Measurements from ENCODE around the gene CELA1. TPM values are rescaled to one million over a fixed set of nuclear protein-coding genes. Genes with fewer than 3 reads are reported as not detected.
"Not testable (repeated sequence)": the region's sequence is repeated elsewhere in the genome, so short reads cannot be mapped to it uniquely, and the experiment has no call there.

CELA1 gene
- total RNA-seq, 1 donor from 2014 or later: not detected

GRCh38 chr12:51318846-51319599 lies 27.5 kb downstream of the CELA1 start:
- Mint-ChIP-seq H3K4me1 (ENCODE audit: low read depth, unreplicated experiment) (no peaks in the 10 kb centered on the region), H3K36me3 (ENCODE audit: unreplicated experiment) (no peaks in the 10 kb centered on the region), H3K27ac (ENCODE audit: unreplicated experiment) (no peak overlapping the region), H3K27me3 (ENCODE audit: unreplicated experiment) (no peaks in the 10 kb centered on the region), H3K9me3 (ENCODE audit: unreplicated experiment) (peaks cover 1% of the 10 kb centered on the region), H3K4me3 (ENCODE audit: unreplicated experiment) (no peak overlapping the region)
- DNase-seq: no peak
- TF ChIP-seq CTCF (IDR thresholded peaks at IDR 0.05; ENCODE audit: partially characterized antibody, unreplicated experiment): no peak

DNA sequence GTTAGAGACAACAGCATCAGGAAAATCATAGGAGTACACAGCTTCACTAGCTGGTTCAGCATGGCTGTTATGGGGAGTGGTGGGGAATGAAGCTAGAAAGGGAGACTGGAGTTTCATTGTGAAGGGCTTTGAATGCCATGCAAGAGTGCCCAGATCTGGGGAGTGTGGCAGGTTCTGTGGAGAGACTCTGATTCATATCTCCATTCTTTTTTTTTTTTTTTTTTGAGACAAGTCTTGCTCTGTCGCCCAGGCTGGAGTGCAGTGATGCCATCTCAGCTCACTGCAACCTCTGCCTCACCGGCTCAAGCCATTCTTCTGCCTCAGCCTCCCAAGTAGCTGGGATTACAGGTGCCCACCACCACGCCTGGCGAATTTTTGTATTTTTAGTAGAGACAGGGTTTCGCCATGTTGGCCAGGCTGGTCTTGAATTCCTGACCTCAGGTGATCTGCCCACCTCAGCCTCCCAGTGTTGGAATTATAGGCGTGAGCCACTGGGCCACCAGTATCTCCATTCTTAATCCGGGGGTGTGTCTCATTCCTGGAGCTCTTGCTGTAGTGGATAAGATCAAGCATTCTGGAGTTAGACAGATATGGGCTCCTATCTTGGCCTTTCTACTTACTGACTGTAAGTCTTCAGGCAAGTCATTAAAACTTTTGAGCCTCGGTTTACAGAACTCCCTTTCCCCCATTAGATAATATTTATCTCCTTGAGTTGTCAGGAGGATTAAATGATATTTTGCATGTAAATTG lies 28.2 kb downstream of the CELA1 start:
- H3K36me3 Mint-ChIP-seq (ENCODE audit: unreplicated experiment); H3K4me1 Mint-ChIP-seq (ENCODE audit: low read depth, unreplicated experiment); H3K27ac Mint-ChIP-seq (ENCODE audit: unreplicated experiment); H3K9me3 Mint-ChIP-seq (ENCODE audit: unreplicated experiment); H3K4me3 Mint-ChIP-seq (ENCODE audit: unreplicated experiment); H3K27me3 Mint-ChIP-seq (ENCODE audit: unreplicated experiment); DNase-seq: not testable (repeated sequence)

GRCh38 chr12:51311389-51311788 lies 35.1 kb downstream of the CELA1 start:
- Mint-ChIP-seq H3K27ac (ENCODE audit: unreplicated experiment) (no peak overlapping the region), H3K36me3 (ENCODE audit: unreplicated experiment) (no peaks in the 10 kb centered on the region), H3K4me1 (ENCODE audit: low read depth, unreplicated experiment) (no peaks in the 10 kb centered on the region), H3K9me3 (ENCODE audit: unreplicated experiment) (peaks cover 1% of the 10 kb centered on the region), H3K27me3 (ENCODE audit: unreplicated experiment) (no peaks in the 10 kb centered on the region), H3K4me3 (ENCODE audit: unreplicated experiment) (no peak overlapping the region)
- TF ChIP-seq CTCF (IDR thresholded peaks at IDR 0.05; ENCODE audit: partially characterized antibody, unreplicated experiment): no peak
- DNase-seq: no peak

- Mint-ChIP-seq H3K36me3 (ENCODE audit: unreplicated experiment) (no peaks in the 10 kb centered on the region), H3K27ac (ENCODE audit: unreplicated experiment) (no peak overlapping the region), H3K9me3 (ENCODE audit: unreplicated experiment) (no peaks in the 10 kb centered on the region), H3K4me1 (ENCODE audit: low read depth, unreplicated experiment) (no peaks in the 10 kb centered on the region), H3K27me3 (ENCODE audit: unreplicated experiment) (no peaks in the 10 kb centered on the region), H3K4me3 (ENCODE audit: unreplicated experiment) (no peak overlapping the region)
- TF ChIP-seq CTCF (IDR thresholded peaks at IDR 0.05; ENCODE audit: partially characterized antibody, unreplicated experiment): no peak
- no peak for DNase-seq
These were observed 38.6 kb downstream of the CELA1 start for GRCh38 chr12:51307655-51308593.

- no peak for TF ChIP-seq CTCF (IDR thresholded peaks at IDR 0.05; ENCODE audit: partially characterized antibody, unreplicated experiment)
- Mint-ChIP-seq H3K4me3 (ENCODE audit: unreplicated experiment) (no peak overlapping the region), H3K27ac (ENCODE audit: unreplicated experiment) (no peak overlapping the region), H3K36me3 (ENCODE audit: unreplicated experiment) (no peaks in the 10 kb centered on the region), H3K27me3 (ENCODE audit: unreplicated experiment) (no peaks in the 10 kb centered on the region), H3K9me3 (ENCODE audit: unreplicated experiment) (no peaks in the 10 kb centered on the region), H3K4me1 (ENCODE audit: low read depth, unreplicated experiment) (no peaks in the 10 kb centered on the region)
- no peak for DNase-seq
These were observed 40.0 kb downstream of the CELA1 start for GRCh38 chr12:51306507-51306906.

DNA sequence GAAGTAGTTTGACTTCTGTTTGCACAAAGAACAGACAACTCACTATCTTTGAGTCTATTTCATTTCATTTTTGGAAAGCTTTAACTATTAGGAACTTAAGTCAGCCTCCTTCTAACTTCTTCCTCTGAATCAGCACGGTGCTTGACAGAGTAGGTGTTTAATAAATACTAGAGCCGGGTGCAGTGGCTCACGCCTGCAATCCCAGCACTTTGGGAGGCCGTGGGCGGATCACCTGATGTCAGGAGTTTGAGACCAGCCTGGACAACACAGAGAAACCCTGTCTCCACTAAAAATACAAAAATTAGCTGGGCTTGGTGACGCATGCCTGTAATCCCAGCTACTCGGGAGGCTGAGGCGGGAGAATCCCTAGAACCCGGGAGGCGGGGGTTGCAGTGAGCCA lies 45.7 kb downstream of the CELA1 start:
- H3K4me3 Mint-ChIP-seq (ENCODE audit: unreplicated experiment): not testable (repeated sequence)

More for the DNA sequence above, 45.7 kb downstream of the CELA1 start:
- H3K9me3 Mint-ChIP-seq (ENCODE audit: unreplicated experiment); H3K36me3 Mint-ChIP-seq (ENCODE audit: unreplicated experiment); H3K4me1 Mint-ChIP-seq (ENCODE audit: low read depth, unreplicated experiment); H3K27ac Mint-ChIP-seq (ENCODE audit: unreplicated experiment); H3K27me3 Mint-ChIP-seq (ENCODE audit: unreplicated experiment); DNase-seq: not testable (repeated sequence)

Data from glutamatergic neuron (in vitro differentiated cells).